HG02884 (cell line): ENCODE results near the gene TP53RK.
A peak's percentile ranks its signal among the peaks of the same experiment; 100 is the strongest.

ENCODE experiments used
- ATAC-seq: cut with Tn5 transposase; IDR thresholded peaks from one replicate; pipeline ENCODE4 v1.9.1; 2021; ENCODE audit warnings: mild to moderate bottlenecking, moderate library complexity; ENCODE audit not compliant: unreplicated experiment

The TP53RK gene

GRCh38 chr20:46689082-46689753, at the start of gene TP53RK:
Gene TP53RK, minus strand, starts transcription at chr20:46689444. Its CDS starts 30 bp downstream, at chr20:46689414.
- peak; percentile 91 for ATAC-seq

GRCh38 chr20:46735436-46735835, 46.2 kb upstream of the TP53RK start:
- no peak for ATAC-seq

- ATAC-seq, result no peak
Observed at GRCh38 chr20:46731770-46732169, 42.5 kb upstream of the TP53RK start.

- ATAC-seq, result no peak
Observed at GRCh38 chr20:46725186-46726165, 36.2 kb upstream of the TP53RK start.

- ATAC-seq, result no peak
Observed at GRCh38 chr20:46724343-46724959, 35.2 kb upstream of the TP53RK start.

- ATAC-seq, result no peak
Observed at GRCh38 chr20:46723039-46723438, 33.8 kb upstream of the TP53RK start.

DNA sequence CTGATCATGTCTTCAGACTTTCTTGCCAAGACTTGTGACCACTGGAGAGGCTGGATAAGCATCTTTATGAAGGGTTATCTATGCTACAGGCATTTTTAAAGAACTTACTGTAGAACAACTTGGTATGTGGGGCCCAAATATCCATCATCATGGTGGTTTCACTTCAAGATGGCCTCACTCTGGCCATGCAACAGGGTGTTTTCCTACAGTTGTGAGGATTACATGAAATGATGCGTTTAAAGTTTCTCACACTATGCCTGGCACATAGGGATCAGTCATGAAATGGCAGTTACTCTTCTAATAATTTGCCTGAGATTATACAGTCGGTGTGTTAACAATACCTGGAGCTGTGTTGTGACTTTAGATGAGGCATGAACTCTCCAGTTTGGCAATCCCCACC, 33.2 kb upstream of the TP53RK start:
- no peak for ATAC-seq

- ATAC-seq, result no peak
Observed at GRCh38 chr20:46721476-46721875, 32.2 kb upstream of the TP53RK start.

- no peak for ATAC-seq
Observed at GRCh38 chr20:46720776-46721425, 31.7 kb upstream of the TP53RK start.

GRCh38 chr20:46720019-46720418, 30.8 kb upstream of the TP53RK start:
- ATAC-seq, result no peak

GRCh38 chr20:46717818-46718541, 28.7 kb upstream of the TP53RK start:
- ATAC-seq, result no peak

GRCh38 chr20:46715292-46715756, 26.1 kb upstream of the TP53RK start:
- no peak for ATAC-seq

DNA sequence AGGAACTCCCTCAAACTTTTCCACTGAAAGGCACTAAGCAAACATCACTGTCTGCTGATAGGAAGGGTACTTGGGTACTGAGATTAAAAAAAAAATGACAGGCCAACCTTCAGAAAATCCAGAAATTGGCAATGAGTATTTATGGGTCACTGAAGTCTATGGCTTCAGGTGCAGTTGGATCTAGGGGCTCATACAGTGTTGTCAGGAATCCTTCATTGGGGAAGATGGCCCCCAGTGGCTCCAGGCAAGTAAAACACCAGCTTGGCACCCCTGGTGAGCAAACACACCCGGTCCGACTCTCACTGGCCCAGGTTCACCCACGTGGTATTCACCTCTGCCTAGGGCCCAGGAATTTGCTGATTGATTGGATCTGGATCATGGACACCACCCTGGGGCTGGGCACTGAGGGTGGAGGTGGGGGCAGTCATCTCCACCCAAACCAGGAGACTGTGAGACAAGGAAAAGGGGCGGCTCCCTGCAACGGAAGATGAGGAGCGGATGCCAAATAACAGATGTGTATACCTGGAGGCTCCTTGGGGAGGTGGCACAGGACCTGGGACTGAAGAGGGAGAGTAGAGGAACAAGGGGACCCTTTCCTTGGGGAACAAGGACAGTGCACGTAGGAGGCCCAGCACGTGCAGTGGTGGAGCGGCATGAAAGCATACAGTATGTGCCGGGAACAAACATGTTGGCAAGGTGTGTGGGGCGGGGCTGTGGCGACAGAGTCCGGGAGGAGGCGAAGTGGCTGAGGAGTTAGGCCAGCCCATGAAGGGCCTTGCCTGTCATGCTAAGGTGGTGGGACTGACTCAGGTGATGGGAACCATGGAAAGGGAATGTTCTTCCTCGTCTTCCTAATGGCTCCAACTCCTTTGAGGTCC, 25.0 kb upstream of the TP53RK start:
- no peak for ATAC-seq

- no peak for ATAC-seq
Observed at GRCh38 chr20:46712056-46712636, 22.9 kb upstream of the TP53RK start.

- no peak for ATAC-seq
Observed at GRCh38 chr20:46710153-46710913, 21.1 kb upstream of the TP53RK start.

DNA sequence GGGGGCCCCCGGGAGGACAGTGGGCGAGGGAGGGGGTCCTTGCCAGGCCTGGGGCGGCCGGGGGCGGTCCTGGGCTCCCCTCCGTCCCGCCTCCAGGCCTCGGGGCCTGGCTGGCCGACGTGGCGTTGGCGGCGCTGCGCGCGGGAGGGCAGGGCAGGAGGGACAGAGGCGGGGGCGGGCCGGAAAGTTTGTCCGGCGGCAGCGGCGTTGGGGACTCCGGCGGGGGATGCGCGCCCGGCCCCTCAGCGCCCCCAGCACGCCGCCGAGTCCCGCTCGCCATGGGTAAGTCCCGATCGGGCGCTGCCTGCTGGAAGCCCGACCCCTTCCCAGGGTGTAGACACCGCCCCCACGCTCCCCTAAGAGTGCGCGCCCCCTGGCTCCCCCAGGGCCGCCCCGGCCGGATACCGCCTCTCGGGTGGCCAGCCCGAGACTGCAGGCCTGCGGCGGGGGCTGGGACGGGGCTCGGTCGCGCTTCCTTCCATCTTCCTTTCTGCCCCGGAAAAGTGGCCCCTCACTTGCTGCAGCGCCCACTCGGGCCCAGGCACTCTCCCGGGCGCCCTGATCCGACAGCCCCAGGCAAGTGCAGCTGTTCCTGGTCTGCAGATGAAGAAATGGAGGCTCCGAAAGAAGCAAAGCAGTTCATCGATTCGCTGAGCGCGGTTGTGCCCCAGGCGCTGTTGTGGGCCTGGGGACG, 20.4 kb upstream of the TP53RK start, which contains the start of gene SLC2A10:
TSS of gene SLC2A10 (plus strand) at position 191 of the 694 bp plus-strand sequence. CDS start at position 279, 88 bp downstream.
- no peak for ATAC-seq

- ATAC-seq, result no peak
Observed at GRCh38 chr20:46709055-46709458, 19.8 kb upstream of the TP53RK start.
